HepG2 (cell line): Measurements from ENCODE around the gene OTUB2. TPM values are rescaled to one million over a fixed set of nuclear protein-coding genes. Genes with fewer than 3 reads are reported as not detected.

ENCODE experiments used
- CHCHD3 ChIP-seq: sonication (generic); formaldehyde crosslinking; IDR thresholded peaks from 2 replicates; pipeline ENCODE4 v1.8.0; 2022; ENCODE audit warnings: mild to moderate bottlenecking, missing genetic modification reagents, moderate library complexity
- CREB3 ChIP-seq: sonication (generic); formaldehyde crosslinking; IDR thresholded peaks from 2 replicates; pipeline ENCODE4 v1.5.0; 2020; ENCODE audit warnings: missing genetic modification reagents
- ELF3 ChIP-seq: IDR thresholded peaks from 2 replicates; pipeline ENCODE4 v1.6.1; 2016; ENCODE audit warnings: missing genetic modification reagents, missing compliant biosample characterization
- GLMP ChIP-seq: sonication (generic); formaldehyde crosslinking; IDR thresholded peaks from 2 replicates; pipeline ENCODE4 v1.9.0; 2021; ENCODE audit warnings: missing genetic modification reagents, mild to moderate bottlenecking, borderline replicate concordance
- HNRNPH1 ChIP-seq: fragments of 200-400 bp; formaldehyde crosslinking; optimal IDR thresholded peaks from 2 replicates; pipeline ENCODE3; 2017; ENCODE audit warnings: mild to moderate bottlenecking, low read depth, low read length
- KMT2A ChIP-seq: sonication (generic); formaldehyde crosslinking; IDR thresholded peaks from 2 replicates; pipeline ENCODE4 v1.4.0; 2020; ENCODE audit warnings: missing genetic modification reagents
- NFKBIZ ChIP-seq: IDR thresholded peaks from 2 replicates; pipeline ENCODE4 v1.6.1; 2018; ENCODE audit warnings: missing genetic modification reagents, missing compliant biosample characterization
- RBM22 ChIP-seq: fragments of 200-400 bp; formaldehyde crosslinking; optimal IDR thresholded peaks from 2 replicates; pipeline ENCODE3; 2017; ENCODE audit warnings: mild to moderate bottlenecking, low read length, moderate library complexity
- SP5 ChIP-seq: IDR thresholded peaks from 2 replicates; pipeline ENCODE4 v1.6.1; 2016; ENCODE audit warnings: low read depth, borderline replicate concordance
- TOE1 ChIP-seq: sonication (generic); formaldehyde crosslinking; IDR thresholded peaks from 2 replicates; pipeline ENCODE4 v1.4.0; 2020; ENCODE audit warnings: mild to moderate bottlenecking, missing genetic modification reagents
- ZBTB42 ChIP-seq: sonication (generic); formaldehyde crosslinking; IDR thresholded peaks from 2 replicates; pipeline ENCODE4 v1.5.0; 2020; ENCODE audit warnings: mild to moderate bottlenecking, missing genetic modification reagents
- ZKSCAN8 ChIP-seq: IDR thresholded peaks from 2 replicates; pipeline ENCODE4 v1.6.1; 2016; ENCODE audit warnings: borderline replicate concordance, missing genetic modification reagents, missing compliant biosample characterization
- ZNF232 ChIP-seq: sonication (generic); formaldehyde crosslinking; IDR thresholded peaks from 2 replicates; pipeline ENCODE4 v1.4.0; 2020; ENCODE audit warnings: missing genetic modification reagents, borderline replicate concordance
- ZNF652 ChIP-seq: IDR thresholded peaks from 2 replicates; pipeline ENCODE4 v1.6.1; 2016; ENCODE audit warnings: low read depth, borderline replicate concordance
- ZNF773 ChIP-seq: sonication (generic); formaldehyde crosslinking; IDR thresholded peaks from 2 replicates; pipeline ENCODE4 v1.4.0; 2020; ENCODE audit warnings: missing genetic modification reagents, borderline replicate concordance
- ZNF790 ChIP-seq: sonication (generic); formaldehyde crosslinking; IDR thresholded peaks from 2 replicates; pipeline ENCODE4 v1.8.0; 2022; ENCODE audit warnings: missing genetic modification reagents, mild to moderate bottlenecking, borderline replicate concordance
- polyA plus RNA-seq, 8 experiments: library from polyadenylated mRNA; depleted of rRNA in 3 of 8; stranded (reverse) in 7 of 8; unstranded in 1 of 8; fragments of >200 nt; fragmentation: Illumina TruSeq in 4 of 8; extraction: Trizol in 4 of 8; gene quantifications; 2 replicates each; pipeline versions ENCODE4 v1.2.1 to v1.2.3, GENCODE V29; 2011 to 2016; ENCODE audit warnings: low read depth in 4 of 8, missing spikeins in 1 of 8, mixed read lengths in 1 of 8; ENCODE audit not compliant: insufficient read depth in 1 of 8
- total RNA-seq, 5 experiments: library from RNA; depleted of rRNA; stranded (reverse); fragments of >200 nt; fragmentation: Illumina TruSeq; extraction: Trizol; gene quantifications; 2 replicates each; pipeline ENCODE4 v1.2.3, GENCODE V29; 2016; ENCODE audit warnings: low read depth in 1 of 5
- TF ChIP-seq, protein P1 (sequence below): sonication (generic); formaldehyde crosslinking; IDR thresholded peaks from 2 replicates; pipeline ENCODE4 v1.4.0; 2020; ENCODE audit warnings: missing genetic modification reagents, borderline replicate concordance
- TF ChIP-seq, protein P2 (sequence below): sonication (generic); formaldehyde crosslinking; IDR thresholded peaks from 2 replicates; pipeline ENCODE4 v1.5.0; 2020; ENCODE audit warnings: missing genetic modification reagents

The OTUB2 gene
- total and polyA plus RNA-seq, 2 of the 13 experiments (the other 11 are each of a cell fraction or from before 2014, with no cell fraction given): 2.2 to 2.4 TPM

DNA sequence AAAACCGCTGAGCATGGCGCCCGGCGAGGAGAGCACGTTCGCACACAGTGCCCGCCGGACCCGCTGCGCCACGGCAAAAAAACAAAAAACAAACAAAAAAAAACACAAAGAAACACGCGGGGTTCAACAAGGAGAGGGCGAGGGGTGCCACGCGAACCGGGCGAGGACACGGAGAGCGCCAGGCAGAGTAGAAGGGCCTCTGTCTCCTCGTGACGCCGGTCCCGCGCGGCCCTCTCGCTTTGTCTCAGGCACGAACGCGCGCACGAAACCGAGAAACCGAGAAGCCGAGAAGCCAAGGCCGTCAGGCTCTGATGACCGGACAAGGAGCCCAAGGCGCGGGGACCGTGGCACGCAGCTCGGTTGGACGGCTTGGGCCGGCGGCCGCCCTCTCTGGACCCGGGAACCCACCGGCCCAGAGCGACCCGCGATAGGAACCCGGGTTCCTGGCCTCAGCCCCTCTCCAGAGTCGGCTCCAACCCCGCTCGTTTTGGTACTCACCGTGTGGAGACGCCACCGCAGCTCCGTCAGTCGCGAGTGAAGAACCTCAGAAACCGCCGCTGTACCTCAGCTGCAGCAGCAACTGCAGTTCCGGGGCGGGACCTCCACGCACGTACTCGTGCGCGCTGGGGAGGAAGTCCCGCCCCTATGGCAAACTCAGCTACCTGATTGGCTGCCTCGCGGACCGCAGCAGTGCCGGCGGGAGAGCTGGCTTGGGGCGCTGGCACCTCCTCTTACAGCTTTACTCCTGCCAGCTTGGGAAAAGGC, 54.7 kb downstream of the OTUB2 start, which contains the start of the genes DDX24 and IFI27L1 (continued):
- no peak for TF ChIP-seq GLMP (CRISPR knock-in tag)
- no peak for TF ChIP-seq ZNF790 (CRISPR knock-in tag)
- TF ChIP-seq, protein P1, sequence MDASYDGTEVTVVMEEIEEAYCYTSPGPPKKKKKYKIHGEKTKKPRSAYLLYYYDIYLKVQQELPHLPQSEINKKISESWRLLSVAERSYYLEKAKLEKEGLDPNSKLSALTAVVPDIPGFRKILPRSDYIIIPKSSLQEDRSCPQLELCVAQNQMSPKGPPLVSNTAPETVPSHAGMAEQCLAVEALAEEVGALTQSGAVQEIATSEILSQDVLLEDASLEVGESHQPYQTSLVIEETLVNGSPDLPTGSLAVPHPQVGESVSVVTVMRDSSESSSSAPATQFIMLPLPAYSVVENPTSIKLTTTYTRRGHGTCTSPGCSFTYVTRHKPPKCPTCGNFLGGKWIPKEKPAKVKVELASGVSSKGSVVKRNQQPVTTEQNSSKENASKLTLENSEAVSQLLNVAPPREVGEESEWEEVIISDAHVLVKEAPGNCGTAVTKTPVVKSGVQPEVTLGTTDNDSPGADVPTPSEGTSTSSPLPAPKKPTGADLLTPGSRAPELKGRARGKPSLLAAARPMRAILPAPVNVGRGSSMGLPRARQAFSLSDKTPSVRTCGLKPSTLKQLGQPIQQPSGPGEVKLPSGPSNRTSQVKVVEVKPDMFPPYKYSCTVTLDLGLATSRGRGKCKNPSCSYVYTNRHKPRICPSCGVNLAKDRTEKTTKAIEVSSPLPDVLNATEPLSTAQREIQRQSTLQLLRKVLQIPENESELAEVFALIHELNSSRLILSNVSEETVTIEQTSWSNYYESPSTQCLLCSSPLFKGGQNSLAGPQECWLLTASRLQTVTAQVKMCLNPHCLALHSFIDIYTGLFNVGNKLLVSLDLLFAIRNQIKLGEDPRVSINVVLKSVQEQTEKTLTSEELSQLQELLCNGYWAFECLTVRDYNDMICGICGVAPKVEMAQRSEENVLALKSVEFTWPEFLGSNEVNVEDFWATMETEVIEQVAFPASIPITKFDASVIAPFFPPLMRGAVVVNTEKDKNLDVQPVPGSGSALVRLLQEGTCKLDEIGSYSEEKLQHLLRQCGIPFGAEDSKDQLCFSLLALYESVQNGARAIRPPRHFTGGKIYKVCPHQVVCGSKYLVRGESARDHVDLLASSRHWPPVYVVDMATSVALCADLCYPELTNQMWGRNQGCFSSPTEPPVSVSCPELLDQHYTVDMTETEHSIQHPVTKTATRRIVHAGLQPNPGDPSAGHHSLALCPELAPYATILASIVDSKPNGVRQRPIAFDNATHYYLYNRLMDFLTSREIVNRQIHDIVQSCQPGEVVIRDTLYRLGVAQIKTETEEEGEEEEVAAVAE: no peak
- no peak for TF ChIP-seq ZKSCAN8 (CRISPR knock-in tag)
- 0 out of 2 replicates have a peak, but pooled peaks have one; percentile 87 for TF ChIP-seq CHCHD3 (CRISPR knock-in tag)
- 0 out of 2 replicates have a peak, but pooled peaks have one; percentile 13 for TF ChIP-seq ZNF773 (CRISPR knock-in tag)
- TF ChIP-seq SP5 (CRISPR knock-in tag): peak; percentile 30; the same call in 1 of the 2 replicates
- peak; percentile 97 for TF ChIP-seq KMT2A (CRISPR knock-in tag)
- TF ChIP-seq, protein P2, sequence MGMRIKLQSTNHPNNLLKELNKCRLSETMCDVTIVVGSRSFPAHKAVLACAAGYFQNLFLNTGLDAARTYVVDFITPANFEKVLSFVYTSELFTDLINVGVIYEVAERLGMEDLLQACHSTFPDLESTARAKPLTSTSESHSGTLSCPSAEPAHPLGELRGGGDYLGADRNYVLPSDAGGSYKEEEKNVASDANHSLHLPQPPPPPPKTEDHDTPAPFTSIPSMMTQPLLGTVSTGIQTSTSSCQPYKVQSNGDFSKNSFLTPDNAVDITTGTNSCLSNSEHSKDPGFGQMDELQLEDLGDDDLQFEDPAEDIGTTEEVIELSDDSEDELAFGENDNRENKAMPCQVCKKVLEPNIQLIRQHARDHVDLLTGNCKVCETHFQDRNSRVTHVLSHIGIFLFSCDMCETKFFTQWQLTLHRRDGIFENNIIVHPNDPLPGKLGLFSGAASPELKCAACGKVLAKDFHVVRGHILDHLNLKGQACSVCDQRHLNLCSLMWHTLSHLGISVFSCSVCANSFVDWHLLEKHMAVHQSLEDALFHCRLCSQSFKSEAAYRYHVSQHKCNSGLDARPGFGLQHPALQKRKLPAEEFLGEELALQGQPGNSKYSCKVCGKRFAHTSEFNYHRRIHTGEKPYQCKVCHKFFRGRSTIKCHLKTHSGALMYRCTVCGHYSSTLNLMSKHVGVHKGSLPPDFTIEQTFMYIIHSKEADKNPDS (CRISPR knock-in tag): no peak
- TF ChIP-seq TOE1 (CRISPR knock-in tag): no peak
- TF ChIP-seq NFKBIZ (CRISPR knock-in tag): no peak
- no peak for TF ChIP-seq HNRNPH1
- no peak for TF ChIP-seq CREB3 (CRISPR knock-in tag)
- no peak for TF ChIP-seq RBM22
- no peak for TF ChIP-seq ELF3
- TF ChIP-seq ZNF232 (CRISPR knock-in tag): 0 out of 2 replicates have a peak, but pooled peaks have one; percentile 22
- TF ChIP-seq ZNF652 (CRISPR knock-in tag): no peak
- peak; percentile 81; the same call in 1 of the 2 replicates for TF ChIP-seq ZBTB42 (CRISPR knock-in tag)
